ENCODE data around the gene HRH1.
"Not testable (repeated sequence)": the region's sequence is repeated elsewhere in the genome, so short reads cannot be mapped to it uniquely, and the experiment has no call there.

The HRH1 gene

GRCh38 chr3:11204697-11205348 is 50.5 kb downstream of the HRH1 start:
- in situ Hi-C loops (cut with MboI; ENCODE audit: low sequenced_read_pairs): no loop called here

GRCh38 chr3:11205881-11206280 is 51.6 kb downstream of the HRH1 start:
- in situ Hi-C loops (cut with MboI; ENCODE audit: low sequenced_read_pairs): not testable (repeated sequence)

- in situ Hi-C loops (cut with MboI; ENCODE audit: low sequenced_read_pairs): no loop called here
Measured at GRCh38 chr3:11206316-11206715, 52.0 kb downstream of the HRH1 start.

GRCh38 chr3:11206953-11207352 is 52.7 kb downstream of the HRH1 start:
- in situ Hi-C loops (cut with MboI; ENCODE audit: low sequenced_read_pairs): no loop called here

- in situ Hi-C loops (cut with MboI; ENCODE audit: low sequenced_read_pairs): no loop called here
Measured at GRCh38 chr3:11211531-11212298, 57.4 kb downstream of the HRH1 start.

GRCh38 chr3:11212299-11212608 is 58.0 kb downstream of the HRH1 start:
- in situ Hi-C loops (cut with MboI; ENCODE audit: low sequenced_read_pairs): no loop called here

- in situ Hi-C loops (cut with MboI; ENCODE audit: low sequenced_read_pairs): no loop called here
Measured at GRCh38 chr3:11212784-11213183, 58.5 kb downstream of the HRH1 start.

GRCh38 chr3:11213810-11214450 is 59.6 kb downstream of the HRH1 start:
- in situ Hi-C loops (cut with MboI; ENCODE audit: low sequenced_read_pairs): no loop called here

GRCh38 chr3:11214451-11214978 is 60.2 kb downstream of the HRH1 start:
- in situ Hi-C loops (cut with MboI; ENCODE audit: low sequenced_read_pairs): no loop called here

- in situ Hi-C loops (cut with MboI; ENCODE audit: low sequenced_read_pairs): not testable (repeated sequence)
Measured at GRCh38 chr3:11217370-11217769, 63.1 kb downstream of the HRH1 start.

- in situ Hi-C loops (cut with MboI; ENCODE audit: low sequenced_read_pairs): no loop called here
Measured at GRCh38 chr3:11220230-11220629, 65.9 kb downstream of the HRH1 start.

- in situ Hi-C loops (cut with MboI; ENCODE audit: low sequenced_read_pairs): no loop called here
Measured at GRCh38 chr3:11221818-11222415, 67.6 kb downstream of the HRH1 start.

GRCh38 chr3:11224010-11224409 is 69.7 kb downstream of the HRH1 start:
- in situ Hi-C loops (cut with MboI; ENCODE audit: low sequenced_read_pairs): no loop called here

- in situ Hi-C loops (cut with MboI; ENCODE audit: low sequenced_read_pairs): loop anchor here (25.0 kb wide), 1 partner anchor 112 kb away; no protein-coding TSS in a partner anchor
Measured at GRCh38 chr3:11224870-11225229, 70.6 kb downstream of the HRH1 start.

GRCh38 chr3:11226042-11226370 is 71.7 kb downstream of the HRH1 start:
- in situ Hi-C loops (cut with MboI; ENCODE audit: low sequenced_read_pairs): loop anchor here (25.0 kb wide), 1 partner anchor 111 kb away; no protein-coding TSS in a partner anchor

GRCh38 chr3:11228041-11228440 is 73.7 kb downstream of the HRH1 start:
- in situ Hi-C loops (cut with MboI; ENCODE audit: low sequenced_read_pairs): loop anchor here (25.0 kb wide), 1 partner anchor 109 kb away; no protein-coding TSS in a partner anchor

- in situ Hi-C loops (cut with MboI; ENCODE audit: low sequenced_read_pairs): loop anchor here (25.0 kb wide), 1 partner anchor 107 kb away; no protein-coding TSS in a partner anchor
Measured at GRCh38 chr3:11230125-11230524, 75.8 kb downstream of the HRH1 start.

GRCh38 chr3:11230832-11231231 is 76.5 kb downstream of the HRH1 start:
- in situ Hi-C loops (cut with MboI; ENCODE audit: low sequenced_read_pairs): loop anchor here (25.0 kb wide), 1 partner anchor 106 kb away; no protein-coding TSS in a partner anchor

GRCh38 chr3:11235385-11235784 is 81.1 kb downstream of the HRH1 start:
- in situ Hi-C loops (cut with MboI; ENCODE audit: low sequenced_read_pairs): loop anchor here (25.0 kb wide), 1 partner anchor 102 kb away; no protein-coding TSS in a partner anchor

- in situ Hi-C loops (cut with MboI; ENCODE audit: low sequenced_read_pairs): loop anchor here (25.0 kb wide), 1 partner anchor 100 kb away; no protein-coding TSS in a partner anchor
Measured at GRCh38 chr3:11236588-11237461, 82.5 kb downstream of the HRH1 start.
